ENCODE results near the gene STBD1.
"Not testable (repeated sequence)": the region's sequence is repeated elsewhere in the genome, so short reads cannot be mapped to it uniquely, and the experiment has no call there.

STBD1 gene

DNA sequence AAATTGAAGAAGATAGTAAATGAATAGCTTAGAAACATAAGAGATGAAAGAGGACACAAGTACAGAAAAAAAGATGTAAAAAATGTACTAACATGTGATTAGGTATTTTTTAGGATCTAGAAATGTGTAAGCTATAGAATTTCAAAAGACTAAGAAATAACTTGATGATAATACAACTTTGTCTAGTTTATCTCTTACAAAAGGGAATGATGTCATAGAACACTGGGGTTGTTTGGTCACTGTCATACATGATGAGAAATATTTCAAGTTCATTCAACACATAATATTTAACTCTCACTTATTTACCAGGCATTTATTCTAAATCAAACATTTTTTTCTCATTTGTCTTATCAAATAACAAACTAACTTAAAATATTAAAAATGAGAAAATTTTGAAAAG, 18.5 kb downstream of the STBD1 start:
- DNase-seq = no peak

DNA sequence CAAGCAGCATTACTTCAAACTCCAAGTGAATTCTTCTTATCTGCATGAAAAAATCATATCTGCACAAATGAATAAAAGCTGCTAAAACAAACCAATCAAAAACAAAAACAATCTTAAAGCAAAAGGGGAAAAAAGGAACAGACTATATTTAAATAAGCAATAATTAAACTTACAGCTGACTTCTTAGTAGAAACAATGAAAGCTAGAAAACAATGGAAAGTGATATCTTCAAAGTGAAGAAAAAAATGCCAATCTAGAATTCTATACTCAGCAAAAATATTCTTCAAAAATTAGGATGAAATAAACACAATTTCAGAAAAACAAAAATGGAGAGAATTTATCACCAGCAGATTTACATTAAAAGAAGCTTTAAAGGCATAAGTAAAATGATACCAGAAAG, 20.0 kb downstream of the STBD1 start:
- DNase-seq = no peak

DNA sequence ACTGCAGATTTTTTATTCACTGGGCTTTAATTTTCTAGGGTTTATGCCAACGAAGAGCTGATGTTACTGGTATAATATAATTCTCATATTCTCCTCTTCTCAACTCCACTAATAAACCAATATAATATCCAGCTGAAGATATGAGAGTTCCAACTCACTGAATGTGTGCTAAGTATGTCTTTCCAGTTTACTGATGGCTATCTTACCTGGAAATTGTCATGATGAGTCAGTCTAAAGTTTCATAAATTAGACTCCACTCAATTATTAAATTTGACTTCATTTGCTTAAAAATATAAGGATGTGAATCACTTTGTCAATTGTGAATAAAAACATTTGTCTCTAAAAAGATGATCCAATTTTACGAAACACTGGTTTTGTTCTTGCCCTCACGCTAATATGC, 28.4 kb downstream of the STBD1 start:
- no peak for DNase-seq

DNA sequence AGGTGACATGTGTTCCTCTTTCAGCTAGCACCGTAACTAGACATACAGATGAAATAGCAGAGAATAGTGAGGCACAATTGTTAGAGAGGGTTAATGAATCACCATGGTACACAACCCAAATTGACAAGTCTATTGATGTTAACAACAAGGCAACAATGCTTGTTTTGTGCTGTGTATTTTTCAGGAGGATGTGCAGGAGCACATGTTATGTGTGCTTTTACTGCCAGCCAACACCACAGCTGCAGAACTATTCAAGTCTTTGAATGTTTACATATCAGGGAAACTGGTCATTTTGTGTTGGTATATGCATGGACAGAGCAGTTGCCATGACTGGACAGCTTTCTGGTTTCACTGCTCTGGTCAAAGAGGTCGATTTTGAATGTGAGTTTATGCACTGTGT, 32.8 kb downstream of the STBD1 start:
- no peak for DNase-seq

DNA sequence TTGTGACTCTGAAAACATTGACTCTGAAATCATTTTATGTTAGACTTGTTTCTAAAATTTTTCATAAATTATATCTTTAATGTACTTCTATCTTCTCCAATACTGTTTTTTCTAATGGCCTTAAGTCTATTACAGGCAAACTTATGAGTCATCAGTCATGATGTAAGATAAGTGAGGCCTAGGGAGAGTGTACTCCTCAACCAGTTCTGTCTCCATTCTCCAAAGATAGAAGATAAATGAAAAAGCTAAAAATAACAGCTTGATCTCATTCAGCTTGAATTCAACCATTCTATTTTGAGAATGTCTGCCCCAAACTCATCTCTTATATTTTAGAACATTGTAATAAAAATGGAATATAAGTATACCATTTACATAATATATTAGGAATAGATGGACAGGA, 34.5 kb downstream of the STBD1 start:
- DNase-seq = peak; percentile 78

DNA sequence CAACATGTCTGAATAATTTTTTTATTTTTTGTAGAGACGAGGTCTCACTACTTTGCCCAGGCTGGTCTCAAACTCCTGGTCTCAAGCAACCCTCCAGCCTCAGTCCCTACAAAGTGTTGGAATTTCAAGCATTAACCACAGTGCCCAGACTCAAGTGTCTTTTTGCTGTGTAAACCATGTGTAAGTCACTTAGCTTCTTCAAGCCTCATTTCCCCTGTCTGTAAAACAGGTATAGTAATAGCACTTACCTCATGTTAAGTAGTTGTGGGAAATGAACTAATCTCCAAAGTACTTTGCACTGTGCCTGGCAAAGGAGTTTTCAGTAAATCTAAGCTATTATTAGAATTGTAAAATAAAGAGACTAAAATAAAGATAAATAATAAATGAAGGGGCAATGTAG, 35.7 kb downstream of the STBD1 start:
- no peak for DNase-seq

DNA sequence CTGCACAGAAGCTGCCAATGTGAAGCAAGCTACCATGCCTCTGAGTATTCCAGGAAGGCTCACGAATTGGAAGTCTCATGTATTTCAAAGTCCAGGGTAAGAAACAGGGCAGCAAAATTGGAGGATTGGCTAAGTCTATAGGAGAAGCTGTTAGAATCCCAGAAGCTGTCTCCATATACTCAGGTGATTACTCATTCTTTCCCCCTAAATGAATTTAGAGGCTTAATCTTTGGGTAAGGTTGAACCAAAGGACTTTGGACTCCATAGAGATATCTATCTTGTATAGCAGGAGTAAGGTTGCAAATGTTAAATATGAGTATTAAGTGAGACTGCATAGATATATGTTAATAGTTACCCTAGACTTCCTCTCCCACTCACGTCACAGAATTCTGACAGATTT, 36.3 kb downstream of the STBD1 start:
- no peak for DNase-seq

DNA sequence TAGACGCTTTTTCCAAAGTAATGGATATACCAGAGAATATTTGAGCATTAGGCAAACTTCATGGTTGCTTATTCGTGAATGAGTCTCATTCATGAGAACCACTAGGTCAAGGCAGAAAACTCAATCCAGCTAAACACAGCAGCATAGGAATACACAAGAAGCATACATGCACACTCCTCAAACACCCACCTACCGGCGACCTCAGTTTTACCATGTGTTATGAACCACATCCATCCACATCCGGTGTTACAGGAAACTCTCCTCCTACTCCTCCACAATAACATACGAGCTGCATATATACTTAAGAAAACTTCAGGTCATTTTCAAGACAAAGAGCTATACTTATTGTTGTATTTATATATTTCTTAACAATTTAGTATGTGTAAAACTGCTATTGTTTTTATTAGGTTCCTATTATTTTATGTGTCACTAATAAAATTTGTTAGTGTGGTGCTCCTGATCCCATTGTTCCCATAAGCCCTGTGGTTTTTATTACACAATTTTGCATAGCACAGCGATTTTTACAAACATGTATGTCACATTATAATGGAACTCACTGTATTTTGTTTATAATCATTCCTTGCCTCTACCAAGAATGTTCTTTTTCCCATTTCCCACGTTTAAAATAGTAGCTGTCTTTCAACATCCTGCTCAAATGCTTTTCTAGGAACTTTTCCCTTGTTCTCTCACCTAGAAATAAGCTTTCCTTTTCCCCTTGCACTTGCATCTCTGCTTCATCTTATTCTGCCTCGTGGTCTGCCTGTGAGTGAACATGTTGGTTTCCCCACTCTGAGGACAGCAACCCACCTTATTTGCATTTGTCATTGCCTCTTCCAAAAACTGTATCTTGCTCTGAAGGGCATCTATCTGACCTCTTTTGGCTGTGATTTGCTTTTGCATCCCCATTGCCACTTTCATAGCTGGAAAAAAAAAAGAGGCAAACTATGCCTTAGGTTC, 48.3 kb downstream of the STBD1 start:
- no peak for DNase-seq

DNA sequence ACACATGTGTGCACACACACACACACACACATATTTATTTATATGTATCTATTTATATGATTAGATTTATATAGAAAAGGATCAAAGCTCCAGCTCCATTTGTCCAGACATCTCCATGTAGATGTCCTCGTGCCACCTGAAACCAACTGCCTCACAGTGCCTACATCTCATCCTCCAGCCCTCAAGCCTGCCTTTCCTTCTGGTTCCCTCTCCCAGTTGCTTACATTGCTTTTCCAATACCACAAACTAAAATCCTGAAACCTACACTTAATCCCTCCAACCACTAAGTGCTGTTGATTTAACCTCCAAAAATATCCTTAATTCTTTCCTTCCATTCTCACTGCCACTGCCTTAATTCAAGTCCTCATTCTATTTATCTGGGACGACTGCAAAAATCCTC, 51.4 kb downstream of the STBD1 start:
- no peak for DNase-seq

DNA sequence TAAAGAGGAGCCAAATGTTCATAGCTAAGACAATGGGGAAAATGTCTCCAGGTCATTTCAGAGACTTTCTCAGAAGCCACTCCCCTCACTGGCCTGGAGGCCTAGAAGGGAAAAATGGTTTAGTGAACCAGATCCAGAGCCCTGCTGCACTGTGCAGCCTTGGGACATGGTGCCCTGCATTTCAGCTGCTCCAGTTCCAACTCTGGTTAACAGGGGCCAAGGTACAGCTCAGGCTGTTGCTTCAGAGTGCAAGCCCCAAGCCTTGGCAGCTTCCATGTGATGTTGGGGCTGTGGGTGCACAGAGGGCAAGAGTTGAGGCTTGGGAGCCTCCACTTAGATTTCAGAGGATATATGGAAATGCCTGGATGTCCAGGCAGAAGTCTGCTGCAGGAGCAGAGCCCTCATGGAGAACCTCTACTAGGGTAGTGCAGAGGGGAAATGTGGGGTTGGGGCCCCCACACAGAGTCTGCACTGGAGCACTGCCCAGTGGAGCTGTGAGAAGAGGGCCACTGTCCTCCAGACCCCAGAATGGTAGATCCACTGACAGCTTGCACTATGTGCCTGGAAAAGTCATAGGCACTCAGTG, 53.4 kb downstream of the STBD1 start:
- DNase-seq = not testable (repeated sequence)

Measured in fibroblast of skin of back (primary cell).